ENCODE results near the gene CLECL1. TPM values are rescaled to one million over a fixed set of nuclear protein-coding genes. Genes with fewer than 3 reads are reported as not detected.

CLECL1 gene
- total RNA-seq, 1 experiment from 2014 or later: not detected

GRCh38 chr12:9731393-9731792 lies 1.5 kb downstream of the CLECL1 start:
- Histone ChIP-seq H3K4me2 (ENCODE audit: low read length) (no peak overlapping the region), H2AFZ (ENCODE audit: low read depth, low read length, poor library complexity, severe bottlenecking) (no peak overlapping the region), H3K4me1 (ENCODE audit: control insufficient read depth in 1 of 2, insufficient read depth in 2 of 2, low read length in 2 of 2) (no peaks in the 10 kb centered on the region), H3K27ac (ENCODE audit: low read depth, low read length) (no peak overlapping the region), H3K9me2 (ENCODE audit: insufficient read depth) (no peaks in the 10 kb centered on the region), H3K9ac (ENCODE audit: low read length) (no peak overlapping the region), H3K79me2 (ENCODE audit: insufficient read depth, low read length) (no peaks in the 10 kb centered on the region), H3K9me3 (ENCODE audit: control insufficient read depth in 1 of 2, insufficient read depth in 1 of 2, low read depth in 1 of 2, low read length in 2 of 2) (no peaks in the 10 kb centered on the region), H4K20me1 (ENCODE audit: insufficient read depth) (no peaks in the 10 kb centered on the region), H3K27me3 (ENCODE audit: insufficient read depth, low read length) (peaks cover 49% of the 10 kb centered on the region), H3K4me3 (replicated peaks in 1 of 2; ENCODE audit: low read depth in 1 of 2, low read length in 2 of 2) (no peak overlapping the region), H3K36me3 (ENCODE audit: control insufficient read depth in 1 of 2, insufficient read depth in 2 of 2, low read length in 2 of 2) (no peaks in the 10 kb centered on the region)
- DNase-seq (ENCODE audit: low read depth, low spot score): no peak
- ATAC-seq: no peak
- ChIA-PET RAD21 (ENCODE audit: low non-redundant PET in 1 of 2, low total read pairs in 2 of 2, uncharacterized antibody in 2 of 2, unreplicated experiment in 2 of 2) (no interaction called here), CTCF (interaction anchor here (3.0 kb wide), 1 partner anchor 11 kb away, joined by 20 read pairs; no protein-coding TSS in a partner anchor), POLR2A (no interaction called here)
- no TSS peak for BruUV-seq (replicated peaks)
- no peak for TF ChIP-seq SIN3A (IDR thresholded peaks at IDR 0.05; ENCODE audit: low read depth)
- no peak for TF ChIP-seq SP1 (IDR thresholded peaks at IDR 0.05; ENCODE audit: low read depth)
- TF ChIP-seq POLR2AphosphoS5 (IDR thresholded peaks at IDR 0.05; ENCODE audit: low read depth, low read length): no peak
- TF ChIP-seq ELF1 (IDR thresholded peaks at IDR 0.05; ENCODE audit: borderline replicate concordance, low read depth): no peak
- TF ChIP-seq REST (IDR thresholded peaks at IDR 0.05; ENCODE audit: low read depth): no peak
- TF ChIP-seq EZH2phosphoT487 (IDR thresholded peaks at IDR 0.05; ENCODE audit: borderline replicate concordance): no peak
- no peak for TF ChIP-seq ZBTB33 (IDR thresholded peaks at IDR 0.05; ENCODE audit: extremely low read depth, insufficient replicate concordance, low read length)
- no peak for TF ChIP-seq SRF (IDR thresholded peaks at IDR 0.05; ENCODE audit: low read depth)
- TF ChIP-seq CBX3 (IDR thresholded peaks at IDR 0.05; ENCODE audit: low read depth): no peak
- TF ChIP-seq ATF3 (IDR thresholded peaks at IDR 0.05): no peak
- TF ChIP-seq RAD21 (IDR thresholded peaks at IDR 0.05; ENCODE audit: low read depth): no peak
- no peak for TF ChIP-seq FOSL1 (IDR thresholded peaks at IDR 0.05; ENCODE audit: low read depth)
- no peak for TF ChIP-seq JUND (IDR thresholded peaks at IDR 0.05)
- no peak for TF ChIP-seq ZNF274 (IDR thresholded peaks at IDR 0.05; ENCODE audit: low read depth, low read length)
- TF ChIP-seq CTCF (IDR thresholded peaks at IDR 0.05 in 2 of 3, conservative IDR thresholded peaks at IDR 0.05 in 1 of 3; ENCODE audit: borderline replicate concordance in 1 of 3, insufficient read depth in 1 of 3, low read depth in 2 of 3, low read length in 2 of 3): no peak
- no peak for TF ChIP-seq TCF7L2 (IDR thresholded peaks at IDR 0.05; ENCODE audit: borderline replicate concordance, extremely low read depth, insufficient read depth, insufficient read length)
- no peak for TF ChIP-seq ZFX (IDR thresholded peaks at IDR 0.05)
- no peak for TF ChIP-seq POLR2A (IDR thresholded peaks at IDR 0.05; ENCODE audit: borderline replicate concordance, extremely low read depth, insufficient read depth, insufficient read length)
- no peak for TF ChIP-seq EGR1 (IDR thresholded peaks at IDR 0.05; ENCODE audit: low read depth)
- intact Hi-C loops (cut with micrococcal nuclease): no loop called here

All from HCT116 (cell line).